Measurements from ENCODE around the gene METTL25B. TPM values are rescaled to one million over a fixed set of nuclear protein-coding genes. Genes with fewer than 3 reads are reported as not detected.
A peak's percentile ranks its signal among the peaks of the same experiment; 100 is the strongest.

Gene METTL25B
- total RNA-seq, 4 donors from 2014 or later, result 37.4 to 40.8 (median 39.0) TPM

GRCh38 chr1:156766298-156767100 lies 38.2 kb downstream of the METTL25B start:
- H3K4me1 ChIP-seq, result peaks cover 12 to 42% (median 36%) of the 10 kb centered on the region in 4 donors
- H3K36me3 ChIP-seq, result peaks cover 0 to 2% (median 0%) of the 10 kb centered on the region in 4 donors
- no peaks in the 10 kb centered on the region for H3K9me3 ChIP-seq
- no peaks in the 10 kb centered on the region for H3K27me3 ChIP-seq
- intact Hi-C loops (cut with DNase I; ENCODE audit: low total_unique reads), result no loop called here
- 0 to 8% methylated on average over 4 to 14 of the region's 14 CpGs for WGBS, 2 donors (ENCODE audit: low coverage in 1 of 2)
- H3K27ac ChIP-seq, result peak overlapping the region; percentile 89 to 98 (median 96)
- peak overlapping the region; percentile 42 to 96 (median 68) for H3K4me3 ChIP-seq
- TF ChIP-seq EP300 (IDR thresholded peaks at IDR 0.05; ENCODE audit: low read depth) (no peak), POLR2AphosphoS5 (IDR thresholded peaks at IDR 0.05) (no peak), CTCF (IDR thresholded peaks at IDR 0.05) (no peak), POLR2A (IDR thresholded peaks at IDR 0.05) (peak; percentile 45)
- in situ Hi-C loops (cut with MboI; ENCODE audit: low pct_ligation_motif_present in 1 of 4, low pct_unique_long_range_greater_than_20kb in 1 of 4, low sequenced_read_pairs in 3 of 4), result no loop called here
- no peak for DNase-seq

- Histone ChIP-seq H3K27ac (peak within 1 kb of the TSS; percentile 89 to 98 (median 96)), H3K4me1 (peaks cover 12 to 50% (median 36%) of the 10 kb centered on the region in 4 donors)
Measured at GRCh38 chr1:156767101-156767878, 39.0 kb downstream of the METTL25B start, which contains the start of gene PRCC. Gene PRCC (plus strand): TSS chr1:156767535. CDS start chr1:156767772, 237 bp downstream.

GRCh38 chr1:156767879-156768604 lies 39.8 kb downstream of the METTL25B start:
- in situ Hi-C loops (cut with MboI; ENCODE audit: low pct_ligation_motif_present in 1 of 4, low pct_unique_long_range_greater_than_20kb in 1 of 4, low sequenced_read_pairs in 3 of 4), result no loop called here

More at GRCh38 chr1:156767101-156767878, 39.0 kb downstream of the METTL25B start, which contains the start of gene PRCC:
- Histone ChIP-seq H3K4me3 (peak within 1 kb of the TSS; percentile 70 to 96 (median 94)), H3K27me3 (no peaks in the 10 kb centered on the region), H3K9me3 (no peaks in the 10 kb centered on the region), H3K36me3 (peaks cover 0 to 5% (median 1%) of the 10 kb centered on the region in 4 donors)
- TF ChIP-seq CTCF (IDR thresholded peaks at IDR 0.05) (no peak), POLR2AphosphoS5 (IDR thresholded peaks at IDR 0.05) (peak; percentile 48 to 80 (median 67)), POLR2A (IDR thresholded peaks at IDR 0.05) (peak; percentile 4)
- 0% methylated on average over 7 to 40 of the region's 50 CpGs for WGBS, 2 donors (ENCODE audit: low coverage in 1 of 2)
- peak; percentile 98 for DNase-seq
- in situ Hi-C loops (cut with MboI; ENCODE audit: low pct_ligation_motif_present in 1 of 4, low pct_unique_long_range_greater_than_20kb in 1 of 4, low sequenced_read_pairs in 3 of 4) (no loop called here), intact Hi-C loops (cut with DNase I; ENCODE audit: low total_unique reads) (no loop called here)

GRCh38 chr1:156768610-156769295 lies 40.5 kb downstream of the METTL25B start:
- peaks cover 12 to 60% (median 39%) of the 10 kb centered on the region in 4 donors for H3K4me1 ChIP-seq
- intact Hi-C loops (cut with DNase I; ENCODE audit: low total_unique reads), result no loop called here

More at GRCh38 chr1:156767879-156768604, 39.8 kb downstream of the METTL25B start:
- Histone ChIP-seq H3K27ac (peak overlapping the region; percentile 89 to 98 (median 94)), H3K9me3 (no peaks in the 10 kb centered on the region), H3K27me3 (no peaks in the 10 kb centered on the region), H3K36me3 (peaks cover 0 to 6% (median 1%) of the 10 kb centered on the region in 4 donors), H3K4me3 (peak overlapping the region; percentile 70 to 96 (median 94)), H3K4me1 (peaks cover 12 to 58% (median 39%) of the 10 kb centered on the region in 4 donors)
- DNase-seq, result peak; percentile 26
- 0% methylated on average over 18 of the region's 31 CpGs; no CpG with 5 or more reads in 1 of the 2 donors for WGBS, 2 donors (ENCODE audit: low coverage in 1 of 2)
- TF ChIP-seq EP300 (IDR thresholded peaks at IDR 0.05; ENCODE audit: low read depth), result no peak
- intact Hi-C loops (cut with DNase I; ENCODE audit: low total_unique reads), result no loop called here

More at GRCh38 chr1:156768610-156769295, 40.5 kb downstream of the METTL25B start:
- peak overlapping the region in 3 of 4 donors; percentile 70 to 96 (median 94) for H3K4me3 ChIP-seq
- no peak for DNase-seq
- 20 to 32% methylated on average over 4 to 8 of the region's 8 CpGs for WGBS, 2 donors (ENCODE audit: low coverage in 1 of 2)
- peaks cover 0 to 6% (median 1%) of the 10 kb centered on the region in 4 donors for H3K36me3 ChIP-seq
- in situ Hi-C loops (cut with MboI; ENCODE audit: low pct_ligation_motif_present in 1 of 4, low pct_unique_long_range_greater_than_20kb in 1 of 4, low sequenced_read_pairs in 3 of 4), result no loop called here
- TF ChIP-seq CTCF (IDR thresholded peaks at IDR 0.05) (no peak), EP300 (IDR thresholded peaks at IDR 0.05; ENCODE audit: low read depth) (no peak), POLR2AphosphoS5 (IDR thresholded peaks at IDR 0.05) (no peak), POLR2A (IDR thresholded peaks at IDR 0.05) (no peak)
- H3K27me3 ChIP-seq, result no peaks in the 10 kb centered on the region
- H3K9me3 ChIP-seq, result no peaks in the 10 kb centered on the region
- peak overlapping the region; percentile 89 to 98 (median 94) for H3K27ac ChIP-seq

All from transverse colon (tissue), 4 donors.